NCI-H748 (cell line): ENCODE measurements around the gene SNX30.
"Not testable (repeated sequence)": the region's sequence is repeated elsewhere in the genome, so short reads cannot be mapped to it uniquely, and the experiment has no call there.

ENCODE experiments used
- DNase-seq: peaks from one replicate; lab custom pipeline; 2025; ENCODE audit not compliant: unreplicated experiment; lab: John Stamatoyannopoulos, UW

Gene SNX30

GRCh38 chr9:112750016-112750763 lies at the start of gene SNX30:
SNX30 (plus strand) TSS chr9:112750760; CDS start chr9:112751002, 242 bp downstream.
- DNase-seq: peak; percentile 91

GRCh38 chr9:112703304-112703703 lies 47.3 kb upstream of the SNX30 start:
- no peak for DNase-seq

- peak; percentile 10 for DNase-seq
These were observed 44.7 kb upstream of the SNX30 start for GRCh38 chr9:112705768-112706427.

GRCh38 chr9:112711050-112711689 lies 39.4 kb upstream of the SNX30 start:
- no peak for DNase-seq

GRCh38 chr9:112712678-112713077 lies 37.9 kb upstream of the SNX30 start:
- DNase-seq: no peak

GRCh38 chr9:112717661-112718331 lies 32.8 kb upstream of the SNX30 start, which contains the start of gene INIP:
INIP (minus strand) TSS chr9:112718117; CDS start chr9:112716485, 1,632 bp downstream.
- peak; percentile 99 for DNase-seq

- DNase-seq: no peak
These were observed 31.3 kb upstream of the SNX30 start for GRCh38 chr9:112719241-112719691.

- DNase-seq: no peak
These were observed 30.9 kb upstream of the SNX30 start for GRCh38 chr9:112719696-112720095.

GRCh38 chr9:112720113-112720780 lies 30.3 kb upstream of the SNX30 start:
- no peak for DNase-seq

GRCh38 chr9:112722749-112723148 lies 27.8 kb upstream of the SNX30 start:
- DNase-seq: not testable (repeated sequence)

GRCh38 chr9:112725961-112726360 lies 24.6 kb upstream of the SNX30 start:
- DNase-seq: no peak

GRCh38 chr9:112726428-112726827 lies 24.1 kb upstream of the SNX30 start:
- DNase-seq: no peak

- no peak for DNase-seq
These were observed 22.2 kb upstream of the SNX30 start for GRCh38 chr9:112728401-112728800.

GRCh38 chr9:112731971-112732370 lies 18.6 kb upstream of the SNX30 start:
- no peak for DNase-seq

GRCh38 chr9:112734892-112735291 lies 15.7 kb upstream of the SNX30 start:
- DNase-seq: no peak

GRCh38 chr9:112743216-112743836 lies 7.2 kb upstream of the SNX30 start:
- DNase-seq: no peak

- no peak for DNase-seq
These were observed 6.4 kb upstream of the SNX30 start for GRCh38 chr9:112744177-112744576.

GRCh38 chr9:112747094-112747493 lies 3.5 kb upstream of the SNX30 start:
- no peak for DNase-seq

- DNase-seq: no peak
These were observed 150 bp downstream of the SNX30 start for GRCh38 chr9:112750764-112751055.

- DNase-seq: peak; percentile 83
These were observed 666 bp downstream of the SNX30 start for GRCh38 chr9:112751056-112751795.
